Measurements from ENCODE around the gene SEMA5B. TPM values are rescaled to one million over a fixed set of nuclear protein-coding genes. Genes with fewer than 3 reads are reported as not detected.

The SEMA5B gene
- total RNA-seq, 1 experiment from 2014 or later: not detected

- DNase-seq (ENCODE audit: unreplicated experiment): peak; percentile 79
- ChIA-PET POLR2A (interaction anchor here (0.9 to 2.1 kb wide), 6 partner anchors 58 to 612 kb away, joined by 3 to 14 read pairs (median 4); partner anchors contain the start of gene HSPBAP1), CTCF (interaction anchor here (0.6 to 6.2 kb wide), 41 partner anchors 14 to 1481 kb away, joined by 3 to 89 read pairs (median 4); partner anchors contain the start of genes DTX3L and PARP9)
- peaks cover 50% of the 10 kb centered on the region for H3K27me3 Mint-ChIP-seq (ENCODE audit: insufficient read depth, unreplicated experiment)
- H3K9me3 Mint-ChIP-seq (ENCODE audit: unreplicated experiment): no peaks in the 10 kb centered on the region
- H3K27ac Mint-ChIP-seq (ENCODE audit: low read depth, unreplicated experiment): no peak overlapping the region
- no peaks in the 10 kb centered on the region for H3K36me3 Mint-ChIP-seq (ENCODE audit: insufficient read depth, unreplicated experiment)
- peak overlapping the region; percentile 52 for H3K4me3 Mint-ChIP-seq (ENCODE audit: unreplicated experiment)
- peak; percentile 66 for TF ChIP-seq CTCF (IDR thresholded peaks at IDR 0.05; ENCODE audit: unreplicated experiment)
- no TSS peak for BruUV-seq (replicated peaks)
- intact Hi-C loops (cut with micrococcal nuclease): loop anchor here (1.0 to 5.0 kb wide), 5 partner anchors 85 to 634 kb away; partner anchors contain the start of genes DTX3L and PARP9
- H3K4me1 Mint-ChIP-seq (ENCODE audit: insufficient read depth, unreplicated experiment): peaks cover 9% of the 10 kb centered on the region
Observed at GRCh38 chr3:123028233-123028828, 768 bp upstream of the SEMA5B start.

- peaks cover 9% of the 10 kb centered on the region for H3K4me1 Mint-ChIP-seq (ENCODE audit: insufficient read depth, unreplicated experiment)
- DNase-seq (ENCODE audit: unreplicated experiment): no peak
- H3K36me3 Mint-ChIP-seq (ENCODE audit: insufficient read depth, unreplicated experiment): no peaks in the 10 kb centered on the region
- no peak for TF ChIP-seq CTCF (IDR thresholded peaks at IDR 0.05; ENCODE audit: unreplicated experiment)
- H3K27me3 Mint-ChIP-seq (ENCODE audit: insufficient read depth, unreplicated experiment): peaks cover 66% of the 10 kb centered on the region
- intact Hi-C loops (cut with micrococcal nuclease): loop anchor here (5.0 kb wide), 1 partner anchor 464 kb away; the partner anchor contains the start of genes DTX3L and PARP9
- ChIA-PET POLR2A (interaction anchor here (0.6 to 1.6 kb wide), 4 partner anchors 10 to 231 kb away, joined by 3 to 8 read pairs (median 4); no protein-coding TSS in a partner anchor), CTCF (interaction anchor here (1.0 to 6.2 kb wide), 9 partner anchors 30 to 272 kb away, joined by 3 to 89 read pairs (median 4); no protein-coding TSS in a partner anchor)
- H3K4me3 Mint-ChIP-seq (ENCODE audit: unreplicated experiment): peak overlapping the region; percentile 52
- no peak overlapping the region for H3K27ac Mint-ChIP-seq (ENCODE audit: low read depth, unreplicated experiment)
- no TSS peak for BruUV-seq (replicated peaks)
- H3K9me3 Mint-ChIP-seq (ENCODE audit: unreplicated experiment): no peaks in the 10 kb centered on the region
Observed at GRCh38 chr3:123026565-123027291, 835 bp downstream of the SEMA5B start.

- Mint-ChIP-seq H3K36me3 (ENCODE audit: insufficient read depth, unreplicated experiment) (no peaks in the 10 kb centered on the region), H3K4me1 (ENCODE audit: insufficient read depth, unreplicated experiment) (peaks cover 9% of the 10 kb centered on the region), H3K27ac (ENCODE audit: low read depth, unreplicated experiment) (no peak overlapping the region), H3K4me3 (ENCODE audit: unreplicated experiment) (peak overlapping the region; percentile 52), H3K27me3 (ENCODE audit: insufficient read depth, unreplicated experiment) (peaks cover 74% of the 10 kb centered on the region), H3K9me3 (ENCODE audit: unreplicated experiment) (no peaks in the 10 kb centered on the region)
- no peak for DNase-seq (ENCODE audit: unreplicated experiment)
- TF ChIP-seq CTCF (IDR thresholded peaks at IDR 0.05; ENCODE audit: unreplicated experiment): no peak
- POLR2A ChIA-PET: no interaction called here
- no TSS peak for BruUV-seq (replicated peaks)
- intact Hi-C loops (cut with micrococcal nuclease): loop anchor here (5.0 kb wide), 1 partner anchor 464 kb away; the partner anchor contains the start of genes DTX3L and PARP9
- CTCF ChIA-PET: no interaction called here
Observed at GRCh38 chr3:123025642-123026521, 1.7 kb downstream of the SEMA5B start.

All from MCF 10A (cell line).